ENCODE results near the gene UGP2. TPM values are rescaled to one million over a fixed set of nuclear protein-coding genes. Genes with fewer than 3 reads are reported as not detected.
"Not testable (repeated sequence)": the region's sequence is repeated elsewhere in the genome, so short reads cannot be mapped to it uniquely, and the experiment has no call there.

UGP2 gene
- total RNA-seq, 6 donors from 2014 or later, result 99.3 to 162 (median 115) TPM

- no peak overlapping the region for H3K4me3 ChIP-seq
- no peaks in the 10 kb centered on the region for H3K4me1 ChIP-seq
- TF ChIP-seq POLR2A (IDR thresholded peaks at IDR 0.05), result no peak
- TF ChIP-seq POLR2AphosphoS5 (IDR thresholded peaks at IDR 0.05), result no peak
- no peak for TF ChIP-seq CTCF (IDR thresholded peaks at IDR 0.05)
- no peak for TF ChIP-seq EP300 (IDR thresholded peaks at IDR 0.05)
- H3K9me3 ChIP-seq, result peaks cover 0 to 5% (median 1%) of the 10 kb centered on the region in 4 donors
- DNase-seq (no peak), ATAC-seq (ENCODE audit: low FRiP score in 2 of 2) (no peak)
- H3K36me3 ChIP-seq, result peaks cover 0 to 59% (median 17%) of the 10 kb centered on the region in 4 donors
- no peak overlapping the region for H3K27ac ChIP-seq
- H3K27me3 ChIP-seq, result no peaks in the 10 kb centered on the region
Measured at GRCh38 chr2:63902149-63902548, 60.5 kb downstream of the UGP2 start.

- no peaks in the 10 kb centered on the region for H3K27me3 ChIP-seq
- DNase-seq (no peak), ATAC-seq (ENCODE audit: low FRiP score in 2 of 2) (no peak)
- TF ChIP-seq EP300 (IDR thresholded peaks at IDR 0.05), result no peak
- TF ChIP-seq CTCF (IDR thresholded peaks at IDR 0.05), result no peak
- no peak for TF ChIP-seq POLR2A (IDR thresholded peaks at IDR 0.05)
- no peak for TF ChIP-seq POLR2AphosphoS5 (IDR thresholded peaks at IDR 0.05)
- H3K27ac ChIP-seq, result no peak overlapping the region
- H3K36me3 ChIP-seq, result peaks cover 0 to 52% (median 14%) of the 10 kb centered on the region in 4 donors
- peaks cover 0 to 5% (median 1%) of the 10 kb centered on the region in 4 donors for H3K9me3 ChIP-seq
- WGBS, 2 donors, result 96 to 97% methylated on average over 2 of the region's 2 CpGs
- no peak overlapping the region for H3K4me3 ChIP-seq
- no peaks in the 10 kb centered on the region for H3K4me1 ChIP-seq
Measured at GRCh38 chr2:63903003-63903402, 61.3 kb downstream of the UGP2 start.

GRCh38 chr2:63914311-63914710, 72.6 kb downstream of the UGP2 start:
- WGBS, 2 donors, result 72 to 83% methylated on average over 1 of the region's 1 CpG
- Histone ChIP-seq H3K27me3 (no peaks in the 10 kb centered on the region), H3K36me3 (peaks cover 8 to 68% (median 17%) of the 10 kb centered on the region in 4 donors), H3K9me3 (no peaks in the 10 kb centered on the region), H3K27ac (no peak overlapping the region), H3K4me1 (no peaks in the 10 kb centered on the region), H3K4me3 (no peak overlapping the region)
- TF ChIP-seq POLR2A (IDR thresholded peaks at IDR 0.05), result no peak
- TF ChIP-seq EP300 (IDR thresholded peaks at IDR 0.05), result no peak
- TF ChIP-seq CTCF (IDR thresholded peaks at IDR 0.05), result no peak
- no peak for TF ChIP-seq POLR2AphosphoS5 (IDR thresholded peaks at IDR 0.05)
- no peak for ATAC-seq (ENCODE audit: low FRiP score in 2 of 2)
- no peak for DNase-seq

GRCh38 chr2:63926815-63927214, 85.1 kb downstream of the UGP2 start:
- Histone ChIP-seq H3K4me3 (no peak overlapping the region), H3K27me3 (no peaks in the 10 kb centered on the region), H3K36me3 (peaks cover 2 to 19% (median 8%) of the 10 kb centered on the region in 4 donors), H3K27ac (no peak overlapping the region), H3K9me3 (no peaks in the 10 kb centered on the region), H3K4me1 (no peaks in the 10 kb centered on the region)
- 83 to 88% methylated on average over 4 to 7 of the region's 7 CpGs for WGBS, 2 donors
- no peak for DNase-seq
- ATAC-seq (ENCODE audit: low FRiP score in 2 of 2), result no peak
- TF ChIP-seq POLR2AphosphoS5 (IDR thresholded peaks at IDR 0.05) (no peak), EP300 (IDR thresholded peaks at IDR 0.05) (no peak), CTCF (IDR thresholded peaks at IDR 0.05) (no peak), POLR2A (IDR thresholded peaks at IDR 0.05) (no peak)

GRCh38 chr2:63932104-63932503, 90.4 kb downstream of the UGP2 start:
- peaks cover 0 to 32% (median 6%) of the 10 kb centered on the region in 4 donors for H3K36me3 ChIP-seq
- ATAC-seq (ENCODE audit: low FRiP score in 2 of 2); H3K27me3 ChIP-seq; H3K4me3 ChIP-seq; H3K9me3 ChIP-seq; H3K27ac ChIP-seq; DNase-seq; H3K4me1 ChIP-seq: not testable (repeated sequence)
- 96 to 99% methylated on average over 4 of the region's 4 CpGs for WGBS, 2 donors

Small RNAs within 50 kb of the gene (small RNA-seq; reads per million reads assigned to genes)
- gene RF01293, result 0 reads per million in 4 donors

Other genes with a start within 250 kb of the UGP2 start
- 10 to 100 TPM; 10.3 to 43.7 (median 21.7) TPM for gene VPS54, start 177.5 kb downstream of the UGP2 start, total RNA-seq

Data from upper lobe of left lung (tissue), 6 donors.